Left hindlimb (tissue), 1 donor: ENCODE results near the gene ATAD3B.
"Not testable (repeated sequence)": the region's sequence is repeated elsewhere in the genome, so short reads cannot be mapped to it uniquely, and the experiment has no call there.

Experiments
- DNase-seq: peaks from one replicate; pipeline ENCODE4 v3.0.0-alpha.2; 2018

ATAD3B gene

GRCh38 chr1:1516923-1517322, 45.4 kb downstream of the ATAD3B start:
- peak; percentile 8 for DNase-seq

DNA sequence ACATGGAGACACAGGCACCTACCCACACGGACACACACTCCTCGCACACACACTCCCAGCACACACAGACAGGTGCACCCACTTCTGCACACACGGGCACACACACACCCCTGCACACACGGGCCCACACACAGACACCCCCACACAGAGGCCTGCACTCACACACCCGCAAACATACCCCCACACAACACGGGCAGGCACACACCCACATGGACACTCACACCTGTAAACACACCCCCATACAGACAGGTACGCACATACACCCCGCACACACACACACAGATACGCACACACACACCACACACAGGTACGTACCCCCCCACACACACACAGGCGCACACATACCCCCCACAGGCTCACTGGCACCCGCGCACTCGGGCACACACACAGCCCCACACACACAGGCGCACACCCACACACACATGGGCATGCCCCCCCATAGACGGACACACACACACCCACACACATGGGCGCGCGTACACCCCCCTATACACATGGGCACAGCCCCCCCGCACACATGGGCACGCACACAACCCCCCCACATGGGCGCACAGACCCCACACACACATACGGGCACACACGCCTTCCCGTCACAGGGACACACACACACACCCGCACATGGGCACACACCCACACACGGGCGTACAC, 46.5 kb downstream of the ATAD3B start:
- DNase-seq: peak; percentile 44

DNA sequence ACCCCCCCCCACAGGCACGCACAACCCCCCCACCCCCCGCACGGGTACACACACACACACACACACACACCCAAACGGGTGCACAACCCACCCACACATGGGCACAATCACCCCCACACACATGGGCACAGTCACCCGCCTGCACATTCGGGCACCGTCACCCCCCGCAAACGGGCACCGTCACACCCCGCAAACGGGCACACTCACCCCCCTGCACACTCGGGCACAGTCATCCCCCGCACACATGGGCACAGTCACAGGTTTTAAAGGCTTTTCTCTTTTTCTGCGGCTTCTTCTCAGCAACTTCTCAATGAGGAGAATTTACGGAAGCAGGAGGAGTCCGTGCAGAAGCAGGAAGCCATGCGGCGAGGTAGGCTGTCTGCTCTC, 47.0 kb downstream of the ATAD3B start:
- peak; percentile 21 for DNase-seq

- DNase-seq: peak; percentile 18
Measured at GRCh38 chr1:1519805-1520505, 48.4 kb downstream of the ATAD3B start.

DNA sequence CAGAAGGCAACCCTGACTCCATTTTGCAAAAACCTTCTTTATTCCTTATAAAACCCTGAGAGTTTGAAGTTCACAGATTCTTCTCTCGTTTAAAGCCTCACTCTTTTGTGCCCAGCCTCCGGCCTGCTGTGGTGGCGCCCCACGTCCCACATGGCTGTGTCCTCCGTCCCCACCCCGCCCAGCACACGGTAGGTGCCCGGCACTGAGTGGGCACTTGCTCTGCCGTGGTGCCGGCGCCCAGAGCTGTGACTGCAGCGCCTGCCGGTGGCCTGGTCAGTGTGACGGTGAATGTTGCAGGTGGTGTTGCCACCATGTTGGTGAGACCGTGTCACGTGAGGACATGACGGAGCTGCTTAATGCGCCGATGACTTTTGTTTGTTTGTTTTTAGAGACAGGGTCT, 49.8 kb downstream of the ATAD3B start:
- peak; percentile 12 for DNase-seq

DNA sequence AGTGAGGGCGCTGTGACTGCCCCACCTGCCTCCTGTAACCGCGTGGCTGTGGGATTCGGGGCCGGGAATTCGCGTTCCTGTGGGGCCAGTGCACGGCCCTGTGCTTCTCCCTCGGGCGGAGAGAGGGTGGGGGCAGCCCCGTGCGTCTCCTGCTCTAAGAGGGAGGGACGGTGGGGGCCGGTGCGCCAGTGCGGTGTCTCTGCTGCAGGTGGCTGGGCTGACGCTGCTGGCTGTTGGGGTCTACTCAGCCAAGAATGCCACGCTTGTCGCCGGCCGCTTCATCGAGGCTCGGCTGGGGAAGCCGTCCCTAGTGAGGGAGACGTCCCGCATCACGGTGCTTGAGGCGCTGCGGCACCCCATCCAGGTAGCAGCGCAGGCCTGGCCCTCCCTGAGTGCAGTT, 51.0 kb downstream of the ATAD3B start:
- peak; percentile 14 for DNase-seq

DNA sequence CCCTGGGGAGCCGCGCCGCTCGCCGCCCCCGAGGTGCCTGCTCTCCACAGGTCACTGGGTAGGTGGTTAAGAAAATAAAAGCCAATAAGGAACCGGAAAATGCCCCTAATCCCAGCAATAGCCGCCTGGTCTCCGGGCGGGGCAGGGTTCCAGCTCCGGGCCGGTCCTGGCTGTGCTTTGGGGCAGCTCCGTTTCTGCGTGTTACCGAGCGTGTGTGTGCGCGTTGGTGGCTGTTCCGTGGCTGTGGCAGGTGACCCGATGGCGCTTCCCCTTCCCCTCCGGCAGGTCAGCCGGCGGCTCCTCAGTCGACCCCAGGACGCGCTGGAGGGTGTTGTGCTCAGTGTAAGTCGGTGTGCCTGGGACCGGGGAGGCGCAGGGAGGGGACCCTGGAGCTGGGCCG, 51.7 kb downstream of the ATAD3B start:
- not testable (repeated sequence) for DNase-seq

- not testable (repeated sequence) for DNase-seq
Measured at GRCh38 chr1:1523651-1524050, 52.1 kb downstream of the ATAD3B start.

DNA sequence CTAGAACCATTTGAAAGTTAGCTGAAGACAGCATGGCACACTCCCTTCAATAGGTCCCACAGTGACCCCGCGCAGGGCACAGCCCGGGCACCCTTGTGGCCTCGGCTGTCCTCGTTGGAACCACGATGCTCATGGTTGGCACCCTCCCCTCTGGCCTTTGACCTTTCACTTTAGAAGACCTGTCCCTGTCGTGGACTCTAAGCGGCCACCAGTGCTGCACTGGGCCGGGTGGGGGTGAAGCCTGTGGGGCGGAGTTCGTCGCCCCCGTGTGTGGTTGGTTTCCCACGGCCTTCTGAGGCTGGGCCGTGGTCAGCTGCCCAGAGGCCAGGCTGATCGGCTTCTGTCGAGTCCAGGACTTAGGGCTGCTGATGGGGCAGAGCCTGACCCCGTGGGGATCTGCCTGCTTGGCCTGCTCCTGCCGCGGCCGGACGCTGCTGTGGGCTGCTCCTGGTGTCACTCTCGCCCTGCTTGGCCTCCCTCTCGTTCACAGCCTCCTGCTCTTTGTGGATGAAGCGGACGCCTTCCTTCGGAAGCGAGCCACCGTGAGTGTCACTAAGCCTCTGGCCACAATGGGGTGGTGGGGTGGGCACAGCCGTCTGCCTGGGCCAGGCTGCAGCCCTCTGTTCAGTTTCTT, 53.3 kb downstream of the ATAD3B start:
- not testable (repeated sequence) for DNase-seq

GRCh38 chr1:1526476-1526875, 54.9 kb downstream of the ATAD3B start:
- DNase-seq: not testable (repeated sequence)

- no peak for DNase-seq
Measured at GRCh38 chr1:1527092-1527816, 55.7 kb downstream of the ATAD3B start.

DNA sequence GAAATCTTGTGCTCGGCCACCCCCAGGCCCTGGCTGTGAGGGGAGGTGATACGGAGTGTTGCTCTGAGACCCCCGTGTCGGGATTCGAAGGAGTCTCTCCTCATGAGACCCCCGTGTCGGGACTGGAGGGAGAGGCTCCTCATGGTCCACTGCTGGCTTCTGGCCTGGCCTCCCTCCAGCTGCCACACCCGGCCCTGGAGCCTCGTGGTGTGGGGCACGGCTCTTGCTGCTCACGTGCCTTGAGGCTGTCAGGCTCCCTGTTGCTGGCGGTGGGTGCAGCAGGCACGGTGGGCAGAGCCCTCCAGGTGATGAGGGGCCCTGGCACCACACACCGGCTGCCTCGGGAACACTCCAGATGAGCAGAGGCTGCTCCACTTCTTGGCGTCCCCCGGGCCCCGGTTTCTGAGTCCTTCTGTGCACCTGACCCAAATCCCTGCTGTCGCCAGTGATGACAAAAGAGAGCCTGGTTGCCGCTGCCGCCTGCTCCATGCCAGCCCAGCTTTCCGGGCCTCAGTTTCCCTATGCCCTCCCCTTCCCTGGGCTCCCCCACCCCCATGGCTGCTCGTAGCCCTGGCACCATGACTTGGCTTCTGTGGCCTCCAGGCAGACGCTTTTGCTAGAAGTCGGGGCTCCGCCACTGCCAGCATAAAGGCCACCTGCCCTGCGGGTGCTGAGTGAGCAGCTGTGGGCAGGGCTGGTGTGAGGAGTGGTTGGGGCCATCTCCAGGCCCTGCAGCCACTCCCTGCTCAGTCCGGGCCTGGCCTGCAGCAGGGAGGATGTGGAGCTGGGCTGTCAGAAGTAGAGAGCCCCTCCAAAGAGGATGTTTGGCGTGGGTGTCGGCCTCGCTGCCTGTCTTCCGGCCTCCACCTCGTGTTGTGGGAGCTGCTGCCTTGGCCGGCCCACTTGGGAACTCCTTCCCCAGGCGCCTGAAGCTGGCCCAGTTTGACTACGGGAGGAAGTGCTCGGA, 57.0 kb downstream of the ATAD3B start:
- no peak for DNase-seq

GRCh38 chr1:1529321-1529720, 57.8 kb downstream of the ATAD3B start:
- DNase-seq: no peak

DNA sequence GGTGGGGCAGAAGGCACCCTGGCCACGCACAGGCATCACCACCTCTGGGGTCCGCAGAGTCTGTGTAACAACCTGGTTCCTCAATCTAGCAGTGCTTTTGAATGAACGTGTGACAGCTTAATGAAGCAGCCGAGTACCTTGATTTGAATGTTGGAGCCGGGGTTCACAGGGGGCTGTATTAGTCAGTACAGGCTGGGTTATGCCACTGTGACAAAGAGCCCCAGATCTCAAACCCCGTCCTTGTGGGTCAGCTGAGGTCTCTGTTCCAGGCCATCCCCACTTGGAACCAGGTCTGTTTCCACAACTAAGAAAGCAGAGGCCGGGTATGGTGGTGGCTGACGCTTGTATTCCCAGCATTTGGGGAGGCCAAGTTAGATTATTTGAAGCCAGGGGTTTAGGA, 58.4 kb downstream of the ATAD3B start:
- DNase-seq: no peak

- DNase-seq: no peak
Measured at GRCh38 chr1:1531947-1532346, 60.4 kb downstream of the ATAD3B start.

DNA sequence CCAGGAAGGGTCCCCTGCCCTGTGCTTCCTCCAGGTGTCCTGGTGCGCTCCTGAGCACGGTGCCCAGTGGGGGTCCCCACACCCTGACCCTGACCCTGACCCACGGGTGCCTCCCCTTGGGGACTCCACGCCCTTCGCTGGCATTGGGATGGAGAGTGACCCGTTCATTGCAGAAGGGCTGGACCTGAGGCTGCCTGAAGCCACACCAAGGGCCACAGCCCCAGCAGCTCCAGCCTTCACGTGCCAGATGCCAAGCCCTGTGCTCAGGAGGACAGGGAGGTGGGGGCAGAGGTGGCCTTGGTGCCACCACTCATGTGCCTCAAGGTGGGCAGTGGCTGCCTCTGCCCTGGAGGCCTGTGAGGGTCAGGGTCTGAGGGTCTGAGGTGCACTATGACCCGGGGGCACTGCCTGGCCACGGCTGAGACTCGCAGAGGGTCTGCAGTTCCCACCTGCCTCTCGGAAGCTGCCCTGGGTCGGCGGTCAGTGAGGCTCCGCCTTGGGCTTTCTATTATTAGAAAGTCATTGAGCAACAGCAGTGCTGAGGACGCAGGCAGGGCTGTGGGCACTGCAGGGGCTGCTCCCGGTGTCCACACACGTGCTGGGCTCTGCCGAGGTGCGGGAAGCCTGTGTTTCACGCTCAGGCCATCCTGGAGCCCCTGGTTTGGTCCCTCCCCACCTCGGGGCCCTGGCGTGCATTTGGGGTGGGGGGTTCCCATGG, 61.8 kb downstream of the ATAD3B start:
- not testable (repeated sequence) for DNase-seq

DNA sequence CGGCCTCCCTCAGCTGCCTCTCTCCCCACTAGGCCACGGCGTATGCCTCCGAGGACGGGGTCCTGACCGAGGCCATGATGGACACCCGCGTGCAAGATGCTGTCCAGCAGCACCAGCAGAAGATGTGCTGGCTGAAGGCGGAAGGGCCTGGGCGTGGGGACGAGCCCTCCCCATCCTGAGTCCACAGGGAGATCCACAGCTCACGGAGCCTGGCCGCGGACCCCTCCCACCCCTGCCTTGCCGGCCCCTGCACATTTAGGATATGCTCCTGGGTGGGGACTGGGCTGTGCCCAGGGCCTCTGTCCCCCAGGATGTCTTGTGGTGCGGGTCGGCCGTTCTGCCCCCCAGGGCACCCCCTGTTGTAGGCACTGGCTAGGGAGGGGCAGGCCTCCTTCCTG, 62.3 kb downstream of the ATAD3B start:
- not testable (repeated sequence) for DNase-seq

DNA sequence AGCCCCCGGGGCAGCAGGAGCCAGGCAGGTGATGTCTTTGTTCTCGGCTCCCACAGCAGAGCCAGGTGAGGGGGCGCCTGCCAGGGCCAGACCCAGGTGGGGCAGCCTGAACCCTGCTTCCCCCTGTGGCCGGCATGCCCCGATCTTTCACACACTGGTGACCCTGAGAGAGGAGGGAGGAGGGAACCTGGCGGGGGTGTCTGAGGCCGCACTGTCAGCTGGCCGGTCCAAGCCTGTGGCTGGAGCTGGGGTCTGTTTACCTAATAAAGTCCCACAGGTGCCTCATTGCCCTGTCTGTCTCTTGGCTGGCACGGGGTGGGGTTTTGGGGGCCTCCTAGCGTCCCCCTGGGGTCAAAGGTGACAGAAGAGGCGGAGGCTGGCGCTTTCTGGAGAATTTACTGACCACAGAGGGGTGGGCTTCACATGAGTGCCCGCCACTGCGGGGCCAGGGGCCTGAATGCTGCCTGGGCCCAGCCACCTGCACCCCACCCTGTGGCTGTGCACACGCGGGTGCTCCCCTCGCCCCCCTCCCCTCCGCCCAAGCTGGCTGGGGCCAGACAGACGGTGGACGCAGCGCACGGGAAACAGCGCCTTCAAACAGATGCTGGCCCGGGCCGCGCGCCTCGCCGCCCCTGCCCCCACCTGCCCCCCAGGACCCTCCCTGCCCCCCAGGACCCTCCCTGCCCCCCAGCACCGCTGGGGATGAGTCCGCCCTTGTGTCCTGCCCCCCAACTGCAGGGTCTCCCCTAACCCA, 63.0 kb downstream of the ATAD3B start:
- no peak for DNase-seq

DNA sequence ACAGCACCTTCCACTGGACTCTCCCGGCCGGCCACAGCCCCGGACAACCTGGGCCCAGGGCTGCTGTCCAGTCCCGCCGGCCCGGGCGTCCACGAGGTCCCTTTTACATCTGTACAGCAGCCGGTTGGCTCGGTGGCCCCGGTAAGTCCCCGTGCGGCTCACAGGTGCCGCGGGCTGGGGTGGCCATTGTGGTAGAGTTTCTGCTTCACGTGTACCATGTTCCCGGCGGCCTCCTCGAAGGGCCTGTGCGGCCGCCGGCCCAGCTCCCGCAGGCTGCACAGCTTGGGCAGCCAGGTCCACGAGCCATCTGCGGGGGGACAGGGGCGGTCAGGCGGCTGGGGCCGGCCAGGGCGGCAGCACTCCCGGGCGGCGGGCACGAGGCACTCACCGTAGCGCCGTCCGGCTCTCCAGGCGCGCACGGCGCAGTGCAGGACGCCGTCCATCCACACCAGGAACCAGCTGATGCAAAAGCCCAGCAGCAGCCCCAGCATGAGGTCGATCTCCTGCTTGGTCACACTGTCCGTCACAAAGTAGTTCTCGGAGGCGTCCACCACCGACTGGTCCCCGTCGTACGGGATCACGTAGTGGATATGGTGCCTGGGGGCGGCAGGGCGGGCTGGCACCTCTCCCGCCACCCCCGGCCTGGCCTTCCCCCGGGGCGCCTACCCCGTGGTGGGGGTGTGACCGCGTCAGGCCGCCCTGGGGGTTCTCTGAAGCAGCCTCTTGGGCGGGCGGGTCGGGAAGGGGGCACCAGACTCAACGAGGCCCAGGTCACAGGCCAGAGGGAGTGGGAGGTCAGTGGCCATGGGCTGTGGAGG, 63.8 kb downstream of the ATAD3B start:
- no peak for DNase-seq
